Measurements from ENCODE around the gene C17orf67. TPM values are rescaled to one million over a fixed set of nuclear protein-coding genes. Genes with fewer than 3 reads are reported as not detected.

Gene C17orf67
- total and polyA plus RNA-seq, 2 of the 13 experiments (the other 11 are each of a cell fraction or from before 2014, with no cell fraction given) = 0.41 to 0.86 TPM

- TF ChIP-seq, protein P1, sequence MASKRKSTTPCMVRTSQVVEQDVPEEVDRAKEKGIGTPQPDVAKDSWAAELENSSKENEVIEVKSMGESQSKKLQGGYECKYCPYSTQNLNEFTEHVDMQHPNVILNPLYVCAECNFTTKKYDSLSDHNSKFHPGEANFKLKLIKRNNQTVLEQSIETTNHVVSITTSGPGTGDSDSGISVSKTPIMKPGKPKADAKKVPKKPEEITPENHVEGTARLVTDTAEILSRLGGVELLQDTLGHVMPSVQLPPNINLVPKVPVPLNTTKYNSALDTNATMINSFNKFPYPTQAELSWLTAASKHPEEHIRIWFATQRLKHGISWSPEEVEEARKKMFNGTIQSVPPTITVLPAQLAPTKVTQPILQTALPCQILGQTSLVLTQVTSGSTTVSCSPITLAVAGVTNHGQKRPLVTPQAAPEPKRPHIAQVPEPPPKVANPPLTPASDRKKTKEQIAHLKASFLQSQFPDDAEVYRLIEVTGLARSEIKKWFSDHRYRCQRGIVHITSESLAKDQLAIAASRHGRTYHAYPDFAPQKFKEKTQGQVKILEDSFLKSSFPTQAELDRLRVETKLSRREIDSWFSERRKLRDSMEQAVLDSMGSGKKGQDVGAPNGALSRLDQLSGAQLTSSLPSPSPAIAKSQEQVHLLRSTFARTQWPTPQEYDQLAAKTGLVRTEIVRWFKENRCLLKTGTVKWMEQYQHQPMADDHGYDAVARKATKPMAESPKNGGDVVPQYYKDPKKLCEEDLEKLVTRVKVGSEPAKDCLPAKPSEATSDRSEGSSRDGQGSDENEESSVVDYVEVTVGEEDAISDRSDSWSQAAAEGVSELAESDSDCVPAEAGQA (IDR thresholded peaks at IDR 0.05; ENCODE audit: low read depth) = no peak
- TF ChIP-seq, protein P1 (CRISPR knock-in tag; IDR thresholded peaks at IDR 0.05; ENCODE audit: borderline replicate concordance) = peak; percentile 48; the same call in 1 of the 2 replicates
- TF ChIP-seq MXD4 (CRISPR knock-in tag; IDR thresholded peaks at IDR 0.05) (peak; percentile 81), ZNF674 (CRISPR knock-in tag; IDR thresholded peaks at IDR 0.05; ENCODE audit: low read depth) (no peak), ZFP82 (CRISPR knock-in tag; IDR thresholded peaks at IDR 0.05; ENCODE audit: borderline replicate concordance) (peak; percentile 80; the same call in 1 of the 2 replicates), ZNF460 (CRISPR knock-in tag; IDR thresholded peaks at IDR 0.05; ENCODE audit: borderline replicate concordance) (no peak), NCOA1 (CRISPR knock-in tag; IDR thresholded peaks at IDR 0.05) (no peak), ZBTB42 (CRISPR knock-in tag; IDR thresholded peaks at IDR 0.05) (0 out of 2 replicates have a peak, but pooled peaks have one; percentile 42), BORCS8-MEF2B (CRISPR knock-in tag; IDR thresholded peaks at IDR 0.05) (no peak), ZNF703 (CRISPR knock-in tag; IDR thresholded peaks at IDR 0.05; ENCODE audit: borderline replicate concordance) (peak; percentile 55; the same call in 1 of the 2 replicates), ZNF841 (CRISPR knock-in tag; IDR thresholded peaks at IDR 0.05; ENCODE audit: borderline replicate concordance) (0 out of 2 replicates have a peak, but pooled peaks have one; percentile 46), ZNF510 (CRISPR knock-in tag; IDR thresholded peaks at IDR 0.05; ENCODE audit: low read depth) (no peak), TBX2 (CRISPR knock-in tag; IDR thresholded peaks at IDR 0.05; ENCODE audit: borderline replicate concordance) (peak; percentile 61), MAZ (IDR thresholded peaks at IDR 0.05; ENCODE audit: borderline replicate concordance, low read depth, low read length) (no peak), MAZ (CRISPR knock-in tag; IDR thresholded peaks at IDR 0.05; ENCODE audit: low read depth) (peak; percentile 54; the same call in 1 of the 2 replicates), RBM39 (IDR thresholded peaks at IDR 0.05; ENCODE audit: low read depth, low read length, poor library complexity, severe bottlenecking) (no peak), REL (CRISPR knock-in tag; conservative IDR thresholded peaks at IDR 0.05) (0 out of 2 replicates have a peak, but pooled peaks have one; percentile 21)
- TF ChIP-seq, protein P2, sequence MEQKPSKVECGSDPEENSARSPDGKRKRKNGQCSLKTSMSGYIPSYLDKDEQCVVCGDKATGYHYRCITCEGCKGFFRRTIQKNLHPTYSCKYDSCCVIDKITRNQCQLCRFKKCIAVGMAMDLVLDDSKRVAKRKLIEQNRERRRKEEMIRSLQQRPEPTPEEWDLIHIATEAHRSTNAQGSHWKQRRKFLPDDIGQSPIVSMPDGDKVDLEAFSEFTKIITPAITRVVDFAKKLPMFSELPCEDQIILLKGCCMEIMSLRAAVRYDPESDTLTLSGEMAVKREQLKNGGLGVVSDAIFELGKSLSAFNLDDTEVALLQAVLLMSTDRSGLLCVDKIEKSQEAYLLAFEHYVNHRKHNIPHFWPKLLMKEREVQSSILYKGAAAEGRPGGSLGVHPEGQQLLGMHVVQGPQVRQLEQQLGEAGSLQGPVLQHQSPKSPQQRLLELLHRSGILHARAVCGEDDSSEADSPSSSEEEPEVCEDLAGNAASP (CRISPR knock-in tag; IDR thresholded peaks at IDR 0.05; ENCODE audit: borderline replicate concordance) = no peak
- TF ChIP-seq, protein P3, sequence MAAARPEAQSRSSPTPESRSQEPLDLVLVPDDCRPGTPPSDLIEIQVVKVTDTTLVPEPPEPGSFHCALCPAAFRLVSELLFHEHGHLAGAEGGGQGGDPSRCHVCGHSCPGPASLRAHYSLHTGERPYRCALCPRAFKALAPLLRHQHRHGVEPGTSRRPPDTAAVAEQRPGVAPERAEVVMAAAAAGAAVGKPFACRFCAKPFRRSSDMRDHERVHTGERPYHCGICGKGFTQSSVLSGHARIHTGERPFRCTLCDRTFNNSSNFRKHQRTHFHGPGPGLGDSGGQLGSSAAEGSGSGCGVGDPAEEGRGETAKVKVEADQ (CRISPR knock-in tag; IDR thresholded peaks at IDR 0.05; ENCODE audit: borderline replicate concordance) = peak; percentile 50; the same call in 1 of the 2 replicates
Measured at GRCh38 chr17:56833809-56834379, at the start of gene C17orf67, which contains the start of gene DGKE (continued).
